GM18520 (cell line): ENCODE results near the gene PKMYT1.

Source experiments
- ATAC-seq: cut with Tn5 transposase; IDR thresholded peaks from one replicate; pipeline ENCODE4 v1.9.1; 2021; ENCODE audit not compliant: unreplicated experiment

PKMYT1 gene

GRCh38 chr16:2980227-2981176 lies at the start of gene PKMYT1:
Gene PKMYT1 (minus strand): TSS chr16:2980446. CDS start chr16:2979657, 789 bp downstream.
- ATAC-seq: peak; percentile 70

GRCh38 chr16:3029491-3030221 lies 49.4 kb upstream of the PKMYT1 start:
- no peak for ATAC-seq

- no peak for ATAC-seq
Observed at GRCh38 chr16:3028716-3029319, 48.6 kb upstream of the PKMYT1 start.

GRCh38 chr16:3027983-3028715 lies 47.9 kb upstream of the PKMYT1 start:
- ATAC-seq: no peak

- ATAC-seq: no peak
Observed at GRCh38 chr16:3027489-3027795, 47.2 kb upstream of the PKMYT1 start.

- no peak for ATAC-seq
Observed at GRCh38 chr16:3026609-3027488, 46.6 kb upstream of the PKMYT1 start.

- ATAC-seq: no peak
Observed at GRCh38 chr16:3026003-3026378, 45.7 kb upstream of the PKMYT1 start.

GRCh38 chr16:3025032-3026002 lies 45.1 kb upstream of the PKMYT1 start:
- ATAC-seq: no peak

GRCh38 chr16:3023669-3024478 lies 43.6 kb upstream of the PKMYT1 start, which contains the start of the genes HCFC1R1 and THOC6:
Gene HCFC1R1 (minus strand): TSS chr16:3023942. CDS start chr16:3023941, 1 bp downstream.
Gene THOC6 (plus strand): TSS chr16:3024035. CDS start chr16:3024327, 292 bp downstream.
- peak; percentile 78 for ATAC-seq

GRCh38 chr16:3023415-3023668 lies 43.1 kb upstream of the PKMYT1 start:
- no peak for ATAC-seq

GRCh38 chr16:3022684-3023414 lies 42.6 kb upstream of the PKMYT1 start:
- ATAC-seq: no peak

GRCh38 chr16:3022208-3022683 lies 42.0 kb upstream of the PKMYT1 start:
- no peak for ATAC-seq

GRCh38 chr16:3021449-3022207 lies 41.4 kb upstream of the PKMYT1 start:
- no peak for ATAC-seq

GRCh38 chr16:3020604-3021448 lies 40.6 kb upstream of the PKMYT1 start:
- ATAC-seq: no peak

- ATAC-seq: no peak
Observed at GRCh38 chr16:3020247-3020603, 40.0 kb upstream of the PKMYT1 start, which contains the start of gene TNFRSF12A. Gene TNFRSF12A (plus strand): TSS chr16:3020368. CDS start chr16:3020398, 30 bp downstream.
